ENCODE results near the gene CERS2.

CERS2 gene

GRCh38 chr1:150974580-150975478, at the start of gene CERS2:
Gene CERS2 (minus strand): TSS chr1:150974835. CDS start chr1:150969090, 5,745 bp downstream.
- peak; percentile 69 for DNase-seq

DNA sequence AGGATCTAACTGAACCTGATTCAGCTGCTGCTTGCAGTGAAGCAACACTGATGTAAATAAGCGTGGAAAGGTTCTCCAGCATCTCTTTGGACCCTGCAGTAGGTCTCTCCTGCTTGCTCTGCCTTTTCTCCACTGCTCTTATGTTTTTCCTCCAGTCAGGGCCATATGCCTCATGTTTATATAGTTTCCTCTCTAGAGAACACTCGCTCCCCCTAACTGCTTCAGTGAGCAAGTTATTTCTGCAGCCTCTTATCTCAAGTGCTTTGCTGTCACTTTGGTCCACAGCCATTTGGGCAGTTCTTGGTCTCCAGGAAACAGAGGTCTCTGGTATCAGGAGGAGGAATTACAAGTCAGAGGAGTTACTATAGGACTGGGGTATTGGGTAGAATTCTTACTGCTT, 38.9 kb upstream of the CERS2 start:
- no peak for DNase-seq

GRCh38 chr1:151012684-151013471, 38.2 kb upstream of the CERS2 start:
- DNase-seq = no peak

DNA sequence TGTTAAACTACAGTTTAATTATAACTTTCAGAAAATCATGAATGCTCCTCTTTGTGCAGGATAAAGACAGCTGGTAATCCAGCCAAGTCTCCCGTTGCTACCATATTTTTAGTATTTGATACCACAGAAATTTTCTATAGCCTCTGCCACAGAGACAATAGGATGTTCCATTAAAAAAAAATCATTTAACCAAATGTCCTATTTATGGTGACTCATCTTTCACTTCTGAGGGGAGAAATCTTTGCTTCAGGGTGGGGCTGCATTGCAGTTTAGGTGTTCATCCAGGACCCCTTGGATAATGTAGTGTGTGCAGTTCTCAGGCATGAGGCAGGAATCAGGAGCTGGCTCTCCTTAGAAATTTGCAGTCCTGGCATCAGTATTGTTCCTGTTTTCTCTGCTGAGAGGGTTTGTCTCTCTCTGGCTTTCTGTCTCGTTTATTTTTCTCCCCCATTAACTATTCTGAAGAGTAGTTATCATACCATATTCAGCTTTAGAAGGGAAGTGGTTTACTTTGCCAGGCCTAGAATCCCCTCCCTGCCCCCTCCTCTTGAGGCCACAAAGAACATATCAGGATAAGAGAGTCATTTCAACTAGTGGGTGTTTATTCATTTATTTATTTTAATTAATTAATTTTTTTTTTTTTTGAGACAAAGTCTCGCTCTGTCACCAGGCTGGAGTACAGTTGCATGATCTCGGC, 36.7 kb upstream of the CERS2 start:
- DNase-seq = no peak

- DNase-seq = no peak
These were observed 35.7 kb upstream of the CERS2 start for GRCh38 chr1:151010346-151010726.

GRCh38 chr1:151009674-151010345, 35.2 kb upstream of the CERS2 start:
- DNase-seq = no peak

- no peak for DNase-seq
These were observed 34.6 kb upstream of the CERS2 start for GRCh38 chr1:151009206-151009587.

DNA sequence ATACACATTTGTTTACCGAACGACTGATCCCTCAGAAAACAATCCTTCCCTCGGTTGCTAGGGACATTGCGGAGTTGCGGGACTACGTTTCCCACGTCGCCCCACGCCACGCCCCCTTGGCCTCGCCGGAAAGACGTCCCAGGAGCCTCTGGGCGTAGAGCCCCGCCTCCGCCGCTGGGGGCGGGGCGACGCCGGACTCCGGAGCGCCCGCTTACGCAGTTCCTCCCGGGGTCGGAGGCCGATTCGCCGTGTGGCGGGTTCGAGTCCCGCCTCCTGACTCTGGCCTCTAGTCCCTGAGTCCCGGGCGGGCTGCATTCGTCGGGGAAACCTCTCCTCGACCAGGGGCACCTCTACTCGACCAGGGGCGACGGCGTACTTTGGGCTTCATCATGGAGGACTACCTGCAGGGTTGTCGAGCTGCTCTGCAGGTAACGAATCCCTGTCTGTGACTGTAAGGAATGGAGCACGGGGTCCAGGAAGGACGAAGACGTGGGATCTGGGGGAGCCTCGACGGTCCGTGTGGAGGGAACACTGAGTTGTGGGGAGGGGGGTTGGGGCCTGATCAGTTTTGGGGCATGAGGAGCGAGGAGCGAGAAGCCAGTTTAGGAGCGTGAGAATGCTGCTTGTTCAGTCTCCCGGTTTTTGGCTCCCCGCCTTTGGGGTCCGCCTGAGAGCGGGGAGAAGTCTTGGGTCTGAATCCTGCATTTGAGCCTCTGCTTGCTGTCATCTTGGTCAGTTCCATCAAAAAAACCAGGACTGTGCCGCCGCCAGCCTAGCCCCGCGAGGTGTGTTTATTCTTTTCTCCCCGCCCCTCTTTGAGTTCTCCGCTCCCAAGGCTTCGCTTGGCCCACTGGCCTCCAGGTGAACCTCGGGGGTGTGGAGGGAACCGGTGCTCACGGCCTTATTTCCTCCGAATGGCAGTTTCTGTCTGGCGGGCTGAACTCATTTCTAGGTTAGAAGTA, 33.9 kb upstream of the CERS2 start, which contains the start of gene PRUNE1:
PRUNE1 (plus strand) TSS at position 206 of the 962 bp plus-strand sequence; CDS start at position 390, 184 bp downstream.
- peak; percentile 97 for DNase-seq

GRCh38 chr1:151007853-151008243, 33.2 kb upstream of the CERS2 start:
- DNase-seq = no peak

DNA sequence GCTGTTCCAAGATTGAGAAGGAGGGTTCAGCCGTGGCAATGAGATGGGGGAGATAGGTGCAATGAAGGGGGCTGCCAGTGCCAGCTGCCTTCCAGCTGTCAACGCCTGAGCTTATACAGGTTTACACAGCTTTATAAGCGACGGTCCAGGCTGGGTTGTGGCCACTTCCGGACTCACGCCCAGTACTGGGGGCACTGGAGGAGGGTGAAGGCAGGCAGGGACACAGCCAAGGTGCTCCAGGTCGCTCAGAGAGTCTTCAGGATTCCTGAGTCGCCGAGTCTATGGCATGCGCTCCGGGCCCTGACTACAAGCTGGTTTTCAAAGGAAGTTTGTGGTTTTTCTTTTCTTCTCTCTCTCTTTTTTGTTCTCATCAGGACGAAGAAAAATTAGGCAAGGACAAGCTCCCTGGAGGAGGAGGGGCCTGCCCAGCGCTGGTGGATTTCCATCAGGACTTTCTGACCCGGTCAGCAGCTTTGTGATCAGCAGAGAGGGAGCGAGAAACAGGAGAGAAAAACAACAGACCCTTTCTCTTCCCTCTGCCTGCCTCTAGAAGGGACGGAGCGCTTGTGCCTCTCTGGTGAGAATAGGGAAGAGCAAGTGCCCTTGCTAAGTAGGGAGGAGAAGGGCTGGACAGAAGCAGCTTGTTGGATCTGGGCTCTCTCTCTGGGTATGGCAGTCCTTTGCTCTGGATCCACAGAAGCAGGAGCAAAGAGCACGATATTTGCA, 31.9 kb upstream of the CERS2 start, which contains the start of gene MINDY1:
MINDY1 (minus strand) TSS at position 576 of the 726 bp plus-strand sequence. CDS start 4,285 bp downstream, outside the sequence.
- peak; percentile 63 for DNase-seq

GRCh38 chr1:151005729-151006319, 31.2 kb upstream of the CERS2 start:
- no peak for DNase-seq

- DNase-seq = no peak
These were observed 28.5 kb upstream of the CERS2 start for GRCh38 chr1:151003180-151003579.

DNA sequence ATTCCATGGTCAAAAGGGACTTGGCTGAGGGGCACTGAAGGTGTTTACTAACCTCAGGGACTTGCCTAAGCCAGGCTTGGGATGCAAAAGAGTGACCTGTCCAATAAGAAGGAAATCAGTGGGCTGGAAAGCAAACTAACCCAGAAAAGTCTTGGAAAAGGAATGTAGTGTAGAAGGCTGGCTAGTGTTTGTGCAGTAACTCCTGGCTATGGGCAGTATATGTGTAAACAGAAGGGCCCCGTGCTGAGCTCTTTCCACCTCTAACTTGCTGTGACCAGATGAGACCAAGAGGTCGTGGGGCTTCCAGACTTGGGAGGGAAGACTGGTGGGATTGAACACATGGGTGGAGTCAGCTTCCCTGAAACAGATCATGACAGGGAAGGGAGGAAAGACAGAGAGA, 28.0 kb upstream of the CERS2 start:
- no peak for DNase-seq

DNA sequence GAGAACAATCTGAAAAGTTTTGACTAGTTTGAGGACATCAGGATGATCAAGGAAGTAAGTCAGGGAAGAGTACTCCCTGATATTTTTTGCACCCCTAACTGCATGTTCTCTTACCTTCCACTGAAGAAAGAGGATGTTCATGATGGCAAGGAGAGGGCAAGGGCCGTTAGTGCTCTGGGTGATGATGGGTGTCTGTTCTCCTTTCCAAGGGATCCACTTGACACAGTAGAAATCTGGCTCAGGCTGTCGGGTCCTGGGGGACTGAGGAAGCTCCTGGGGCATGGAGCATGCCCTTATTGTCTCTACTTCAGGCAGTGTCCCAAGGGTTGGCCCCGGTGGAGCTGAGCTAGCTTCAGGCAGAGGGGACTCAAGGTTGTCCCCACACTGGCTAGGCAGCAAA, 27.4 kb upstream of the CERS2 start:
- no peak for DNase-seq

DNA sequence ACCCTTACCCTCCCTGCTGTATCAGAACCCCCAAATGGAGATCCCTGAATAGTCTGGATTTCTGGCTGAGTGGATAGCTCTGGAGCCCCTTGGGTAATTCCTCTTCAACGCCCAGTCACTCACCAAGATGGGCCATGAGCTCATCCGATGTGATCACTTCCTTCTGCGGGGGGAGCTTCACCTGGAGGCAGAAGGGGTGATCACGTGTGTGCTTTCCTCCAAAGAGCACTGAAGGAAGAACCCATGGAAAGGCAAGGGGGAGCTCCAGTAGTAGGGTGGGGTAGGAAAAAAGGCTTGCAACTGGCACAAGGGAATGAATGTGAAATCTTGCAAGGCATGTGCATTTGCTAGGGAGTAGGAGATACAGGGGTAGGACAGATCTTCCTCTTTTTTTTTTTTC, 27.0 kb upstream of the CERS2 start:
- no peak for DNase-seq

GRCh38 chr1:151000408-151000807, 25.8 kb upstream of the CERS2 start:
- no peak for DNase-seq

- DNase-seq = no peak
These were observed 25.3 kb upstream of the CERS2 start for GRCh38 chr1:150999926-151000325.

DNA sequence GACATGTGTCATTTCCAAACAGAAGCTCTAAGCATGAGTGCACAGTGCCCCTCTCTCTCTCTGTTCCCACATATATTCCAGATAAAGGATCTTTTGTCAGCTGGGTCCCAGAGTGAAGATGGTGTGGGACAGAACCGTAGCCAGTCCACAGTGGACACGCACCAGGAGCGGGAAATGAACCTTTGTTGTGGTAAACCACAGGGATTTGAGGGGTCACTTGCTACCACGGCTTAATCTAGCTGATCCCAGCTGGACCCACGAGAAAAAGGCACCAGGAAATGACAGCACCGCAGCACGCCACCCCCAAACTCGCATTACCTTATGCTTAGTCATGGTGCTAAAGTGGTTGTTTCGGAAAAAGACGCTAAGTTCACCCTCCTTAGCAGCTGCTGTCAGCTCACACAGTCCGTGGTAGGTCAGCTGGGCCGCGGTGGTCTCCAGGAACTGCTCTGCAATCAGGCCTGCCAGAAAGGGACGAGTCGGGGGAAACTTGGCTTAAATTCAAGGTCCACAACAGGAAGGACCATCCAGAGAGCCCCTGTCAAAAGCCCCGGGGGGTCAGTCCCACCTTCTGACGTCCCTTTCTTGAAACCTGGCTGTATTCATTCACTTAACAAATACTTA, 24.5 kb upstream of the CERS2 start:
- no peak for DNase-seq

GRCh38 chr1:150997949-150998348, 23.3 kb upstream of the CERS2 start:
- DNase-seq = no peak
